Stimulated activated CD8-positive, alpha-beta memory T cell treated with anti-CD3 and anti-CD28 coated beads, Interleukin-7, amount 100 ng/mL, for 1 hour (primary cell): Measurements from ENCODE around the gene NKRF.

Experiments used
- DNase-seq, 2 donors: peaks; one replicate each; pipeline ENCODE4 v3.0.0-alpha.2; 2020; ENCODE audit warnings: low read depth in 2 of 2

Gene NKRF

GRCh38 chrX:119614776-119615175 is 8.6 kb upstream of the NKRF start:
- DNase-seq: no peak

GRCh38 chrX:119607018-119607389 is 780 bp upstream of the NKRF start:
- no peak for DNase-seq

DNA sequence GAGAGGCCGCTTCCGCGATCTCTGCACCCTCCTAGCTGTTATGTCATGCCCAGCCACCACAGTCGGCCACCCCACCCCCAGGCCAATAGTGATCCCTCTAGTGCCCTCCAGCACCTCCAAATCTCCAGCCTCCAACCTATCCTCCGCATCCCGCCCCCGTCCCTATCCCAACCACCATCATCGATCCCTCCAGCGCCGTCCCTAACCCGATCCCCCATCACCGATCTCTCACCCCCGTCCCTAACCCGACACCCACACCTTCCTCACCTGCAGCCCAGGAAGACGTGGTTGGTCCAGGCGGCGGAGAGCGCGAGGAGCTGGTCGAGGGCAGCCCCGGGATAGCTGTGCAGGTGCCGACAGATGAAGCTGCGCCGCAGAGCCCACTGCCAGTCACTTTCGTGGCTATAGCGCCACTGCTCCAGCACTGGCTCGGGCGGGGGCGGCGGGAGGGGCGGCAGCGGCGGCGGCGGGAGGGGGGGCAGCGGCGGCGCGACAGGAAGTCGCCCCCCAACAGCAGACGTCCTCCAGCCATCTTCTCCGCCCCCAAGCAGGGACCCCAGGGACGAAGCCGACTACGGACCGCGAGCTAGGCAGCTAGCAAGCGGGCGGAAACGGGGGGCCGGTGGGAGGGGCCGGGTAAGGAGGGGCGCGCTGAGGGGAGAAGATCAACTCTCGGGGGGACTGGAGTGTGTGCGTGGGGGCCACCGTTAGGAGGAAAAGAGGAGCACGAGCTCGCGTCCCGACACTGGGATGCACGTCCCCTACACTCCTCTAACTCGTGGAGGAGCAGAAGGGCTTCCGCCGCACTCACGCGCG is 552 bp downstream of the NKRF start:
- DNase-seq: peak; percentile 16 to 19

DNA sequence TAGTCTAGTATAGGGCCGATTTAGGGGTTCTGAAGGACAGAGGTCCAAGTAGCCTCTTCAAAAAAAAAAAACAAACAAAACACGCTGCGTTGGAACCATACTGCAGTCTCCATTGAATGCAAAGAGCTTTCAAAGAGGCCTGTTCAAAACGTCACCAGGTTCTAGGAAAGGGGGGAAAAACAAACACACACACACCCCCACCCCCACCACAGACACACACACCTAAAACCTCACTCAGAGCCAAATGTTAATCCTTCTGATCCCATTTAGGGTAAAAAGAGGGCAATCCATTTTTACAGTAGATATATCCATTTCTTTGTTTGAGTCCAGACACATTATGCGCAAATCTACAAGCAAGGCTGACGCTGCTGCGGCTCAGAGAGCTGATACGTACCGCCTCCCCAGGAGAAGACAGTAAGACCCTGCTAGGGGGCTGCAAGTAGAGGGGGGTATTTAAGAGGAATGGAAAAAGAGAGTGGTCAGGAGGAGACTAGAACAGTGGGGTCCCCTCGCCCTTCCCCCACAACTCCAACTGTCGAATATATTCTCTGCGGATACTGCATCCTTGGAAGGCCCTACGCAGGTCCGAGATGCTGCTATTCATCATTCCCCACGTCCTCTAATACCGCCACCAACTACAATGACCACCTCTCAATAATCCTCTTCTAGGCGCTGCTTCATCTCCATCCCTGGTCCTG is 1.3 kb downstream of the NKRF start:
- DNase-seq: no peak

GRCh38 chrX:119602701-119603255 is 3.4 kb downstream of the NKRF start:
- no peak for DNase-seq

DNA sequence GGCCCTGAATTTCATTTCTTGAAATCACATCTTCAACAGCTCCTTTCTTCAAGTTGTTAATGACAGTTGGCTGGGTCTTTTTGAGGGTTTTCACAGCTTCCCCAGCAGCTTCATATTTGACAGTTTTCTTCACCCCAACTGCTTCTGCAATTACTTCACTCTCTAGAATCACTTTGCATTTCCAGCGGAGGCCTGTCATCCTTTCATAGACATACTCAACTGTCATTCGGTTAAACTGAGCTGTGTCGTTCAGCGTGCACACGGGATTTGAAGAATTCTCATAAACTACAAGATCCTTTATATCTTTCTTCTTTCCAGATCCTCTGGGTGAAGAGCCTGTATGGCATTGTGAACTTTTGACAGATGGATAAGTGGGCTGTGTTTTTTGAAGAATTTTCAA is 16.4 kb downstream of the NKRF start:
- no peak for DNase-seq

DNA sequence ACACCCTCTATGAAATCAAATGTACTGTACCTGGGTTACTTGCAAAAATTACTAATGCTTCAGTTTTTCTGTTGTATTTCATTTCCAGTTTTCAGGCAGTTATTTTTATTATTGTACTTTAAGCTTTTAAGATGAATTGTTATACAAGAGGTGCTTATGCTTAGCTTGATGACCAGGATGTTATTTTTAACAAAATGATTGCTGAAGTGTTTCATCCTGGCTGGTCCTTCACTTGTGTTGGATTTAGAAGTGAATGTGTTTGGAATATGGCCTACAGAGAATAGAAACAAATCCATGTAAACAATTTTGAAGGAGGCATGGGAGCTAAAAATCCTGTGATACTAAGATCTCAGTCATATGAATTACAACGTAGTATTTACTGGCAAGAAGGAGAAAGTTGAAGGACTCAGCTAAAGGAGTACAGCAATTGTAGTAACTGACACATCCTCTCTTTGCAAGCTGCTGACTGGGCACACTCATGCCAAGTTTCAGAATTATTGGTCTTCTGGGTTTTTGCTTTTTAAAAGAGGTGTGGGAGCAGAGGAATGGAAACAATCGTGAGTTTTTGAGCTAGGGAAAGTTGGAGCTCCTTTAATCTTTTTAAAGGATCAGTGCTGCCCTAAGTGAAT is 22.7 kb downstream of the NKRF start:
- DNase-seq: no peak

DNA sequence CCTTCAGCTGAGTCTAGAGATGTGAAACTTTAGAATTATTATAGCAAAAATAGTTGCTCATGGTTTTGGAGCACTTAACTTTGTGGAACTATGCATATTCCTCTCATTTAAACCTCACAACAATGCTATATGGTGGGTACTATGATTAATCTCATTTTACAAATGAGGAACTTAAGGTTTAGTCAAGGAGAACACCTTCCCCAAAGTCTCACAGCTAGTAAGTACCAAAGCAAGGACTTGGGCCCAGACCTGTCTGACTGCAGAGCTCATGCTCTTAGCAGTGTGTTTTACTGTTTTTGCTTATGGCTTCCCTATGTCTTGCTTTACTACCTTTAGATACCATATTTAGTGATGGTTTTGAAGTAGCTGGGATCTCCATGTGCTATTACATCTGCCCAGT is 26.8 kb downstream of the NKRF start:
- DNase-seq: no peak

- peak; percentile 67 to 78 for DNase-seq
Observed at GRCh38 chrX:119574394-119575266, 31.6 kb downstream of the NKRF start, which contains the start of gene UBE2A. UBE2A (plus strand) TSS chrX:119574563; CDS start chrX:119574712, 149 bp downstream.

GRCh38 chrX:119573840-119574393 is 32.3 kb downstream of the NKRF start:
- DNase-seq: no peak

DNA sequence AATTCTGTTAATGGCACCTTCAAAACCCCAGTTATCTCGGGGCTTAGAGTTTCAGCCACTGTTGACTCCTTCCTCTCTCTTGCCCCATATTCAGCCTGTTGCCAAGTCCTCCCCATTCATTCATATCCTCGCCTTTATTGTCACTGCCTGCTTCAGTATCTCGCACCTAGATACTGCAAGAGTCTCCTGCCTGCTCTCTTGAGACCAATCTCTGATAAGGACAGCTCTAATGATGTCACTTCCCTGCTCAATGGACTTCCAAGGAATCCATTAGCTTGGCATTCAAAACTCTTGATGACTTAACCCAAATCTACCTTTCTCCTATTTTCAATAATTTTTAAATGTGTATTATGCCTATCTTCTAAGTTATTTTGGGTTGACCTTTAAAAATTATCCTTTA is 33.0 kb downstream of the NKRF start:
- DNase-seq: no peak

GRCh38 chrX:119570351-119570835 is 35.8 kb downstream of the NKRF start:
- no peak for DNase-seq

DNA sequence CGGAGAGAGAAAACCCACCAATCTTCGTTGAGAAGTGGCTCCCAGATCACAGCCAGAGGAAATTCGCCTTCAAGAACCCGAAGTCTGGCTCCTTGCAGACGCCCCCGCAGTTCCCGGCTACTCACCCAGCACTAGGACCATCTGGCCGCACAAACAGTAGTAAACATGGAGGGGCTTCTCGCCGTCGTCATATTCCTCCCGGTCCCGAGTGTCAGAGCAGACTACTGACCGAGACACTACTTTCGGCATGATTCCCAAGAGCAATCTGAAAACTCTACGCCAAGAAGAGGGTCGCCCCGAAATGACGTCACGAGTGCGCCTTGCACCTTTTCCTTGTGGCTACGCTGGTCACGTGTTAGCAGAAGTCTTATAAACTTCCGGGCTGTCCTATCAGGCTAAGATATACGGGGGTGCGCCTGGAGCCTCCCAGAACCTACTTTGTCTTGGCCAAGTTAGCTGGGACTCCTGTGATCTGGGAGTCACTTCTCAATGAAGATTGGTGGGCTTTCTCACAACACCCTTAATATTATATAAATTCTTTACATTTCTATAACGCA is 41.0 kb downstream of the NKRF start, which contains the start of gene STEEP1:
Gene STEEP1, minus strand, starts transcription at position 303 of the 557 bp plus-strand sequence. Its CDS starts 54 bp downstream, at position 249.
- DNase-seq: peak; percentile 68 to 69

GRCh38 chrX:119552508-119552907 is 53.7 kb downstream of the NKRF start:
- no peak for DNase-seq

DNA sequence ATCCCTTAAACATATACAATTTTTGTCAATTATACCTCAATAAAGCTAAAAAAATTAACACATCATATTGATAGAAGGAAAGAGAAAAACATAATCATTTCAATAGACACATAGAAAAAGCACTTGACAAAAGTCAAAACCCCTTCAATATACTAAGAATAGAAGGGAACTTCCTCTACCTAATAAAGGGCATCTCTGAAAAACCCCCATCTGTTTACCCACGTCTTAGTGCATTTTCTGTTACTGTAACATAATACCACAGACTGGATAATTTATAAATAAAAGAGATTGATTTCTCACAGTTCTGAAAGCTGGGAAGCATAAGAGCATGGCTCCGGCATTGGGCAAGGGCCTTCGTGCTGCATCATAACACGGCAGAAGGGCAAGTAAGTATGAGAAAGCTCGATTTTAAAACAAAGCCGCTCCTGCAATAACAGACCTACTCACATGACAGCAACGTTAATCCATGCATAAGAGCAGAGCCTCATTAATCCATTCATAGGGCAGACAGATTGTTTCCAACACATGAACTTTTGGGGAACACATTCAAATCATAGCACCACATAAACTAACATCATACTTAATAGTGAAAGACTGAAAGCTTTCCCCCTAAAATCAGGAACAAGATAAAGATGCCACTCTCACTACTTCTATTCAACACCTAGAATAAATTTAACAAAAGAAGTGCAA is 56.8 kb downstream of the NKRF start:
- DNase-seq: no peak

DNA sequence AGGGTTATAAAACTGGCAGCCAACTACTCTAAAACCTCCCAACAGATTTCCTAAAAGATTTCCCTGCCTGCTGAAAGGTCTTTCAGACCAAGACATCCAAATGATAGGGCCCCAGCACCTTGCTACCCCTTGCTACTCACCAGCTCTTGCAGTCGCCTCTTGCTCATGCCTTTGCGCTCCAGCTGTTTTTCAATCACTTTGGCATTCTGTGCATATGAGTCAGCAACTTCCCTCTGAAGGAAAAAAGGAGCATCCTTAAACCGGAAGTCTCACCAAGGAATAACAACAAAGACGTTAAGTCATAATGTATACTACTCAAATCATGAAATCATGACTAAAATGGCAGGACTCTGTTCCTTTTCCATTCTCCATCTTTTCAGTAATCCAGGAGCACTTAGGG is 65.0 kb downstream of the NKRF start:
- no peak for DNase-seq

DNA sequence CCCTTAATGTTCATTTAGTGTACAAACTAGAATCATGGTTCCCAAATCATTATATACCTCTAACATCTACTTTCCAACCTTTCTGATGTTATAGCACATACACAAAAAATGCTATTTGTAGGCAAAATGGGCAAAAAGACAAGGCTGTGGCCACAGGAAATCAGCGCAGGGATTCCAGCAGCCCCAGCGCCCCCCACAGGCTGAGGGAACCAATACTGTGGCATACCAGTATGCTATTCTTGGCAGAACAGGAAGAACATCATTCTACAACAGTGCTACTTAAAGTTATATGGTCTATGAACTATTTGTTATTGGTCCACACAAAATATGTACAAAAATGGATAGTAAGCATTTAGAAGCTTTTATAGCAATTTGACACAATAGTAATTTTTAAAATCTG is 66.4 kb downstream of the NKRF start:
- no peak for DNase-seq
